Fibroblast of the aortic adventitia (primary cell): ENCODE measurements around the gene GALNT2. TPM values are rescaled to one million over a fixed set of nuclear protein-coding genes. Genes with fewer than 3 reads are reported as not detected.
A peak's percentile ranks its signal among the peaks of the same experiment; 100 is the strongest.

Experiments
- DNase-seq: peaks from one replicate; pipeline ENCODE4 v3.0.0-alpha.2; 2010; ENCODE audit warnings: low read depth
- H3K4me3 ChIP-seq: 2 replicates; pipeline ENCODE4 v1.5.1; 2011; ENCODE audit warnings: low read depth, mild to moderate bottlenecking, control low read depth, low read length, moderate library complexity
- CTCF ChIP-seq: IDR thresholded peaks from 2 replicates; pipeline ENCODE4 v1.5.1; 2011; ENCODE audit warnings: mild to moderate bottlenecking, low read length, control low read depth, inconsistent platforms; ENCODE audit not compliant: insufficient read depth
- total RNA-seq: library from RNA; depleted of rRNA; stranded (reverse); fragments of >200 nt; gene quantifications from 2 replicates; pipeline ENCODE4 v1.2.3, GENCODE V29; 2012; ENCODE audit warnings: low replicate concordance

The GALNT2 gene
- total RNA-seq, 1 donor: 68.1 TPM

DNA sequence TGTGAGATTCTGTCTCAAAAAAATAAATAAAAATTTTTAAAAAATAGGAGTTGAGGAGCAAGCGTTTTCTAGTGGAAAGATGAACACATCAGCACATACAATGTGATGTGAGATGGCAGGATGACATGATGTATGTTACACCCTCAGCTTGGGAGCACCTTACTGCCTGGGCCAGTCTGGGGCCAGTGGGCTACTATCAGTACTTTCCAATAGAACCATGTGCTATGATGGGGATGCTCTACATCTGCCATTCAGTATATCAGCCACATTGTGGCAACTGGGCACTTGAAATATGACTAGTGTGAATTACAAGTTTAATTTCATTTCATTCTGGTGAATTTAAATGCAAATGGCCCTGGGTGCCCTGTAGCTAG, 203.1 kb downstream of the GALNT2 start:
- TF ChIP-seq CTCF: no peak
- no peak for DNase-seq
- no peak overlapping the region for H3K4me3 ChIP-seq

DNA sequence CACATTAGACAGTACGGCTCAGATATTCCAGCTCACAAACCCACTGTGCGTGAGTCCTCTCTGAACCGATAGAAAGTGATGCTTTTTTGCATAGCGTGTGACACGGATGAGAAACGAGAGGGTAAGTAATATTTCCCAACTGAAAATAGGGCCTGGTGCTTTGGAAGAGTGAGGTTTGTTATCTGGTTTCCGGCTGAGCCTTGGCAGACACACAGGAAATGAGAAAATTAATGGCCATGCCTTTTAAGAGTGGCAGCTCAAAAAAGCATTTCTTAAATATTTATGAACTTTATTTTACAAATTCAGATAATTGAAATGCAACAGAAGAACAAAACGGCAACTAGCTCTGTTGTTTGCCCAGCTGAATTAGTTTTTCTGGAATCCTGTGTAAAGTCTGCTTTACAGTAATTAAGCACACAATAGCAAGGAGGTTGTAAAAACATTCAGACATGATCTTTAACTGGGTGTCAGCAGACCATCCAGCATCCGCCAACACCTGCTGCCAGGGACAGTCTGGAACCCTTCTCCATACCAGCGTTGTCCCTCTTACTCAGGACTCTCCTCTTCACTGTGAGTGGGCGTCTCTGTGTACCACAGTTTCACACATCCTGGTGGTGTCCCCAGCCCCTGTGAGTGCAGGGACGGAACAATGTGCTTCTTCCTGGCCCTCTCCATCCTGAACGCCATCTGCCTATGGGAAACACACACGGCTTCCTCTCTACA, 203.7 kb downstream of the GALNT2 start:
- DNase-seq: peak; percentile 78
- H3K4me3 ChIP-seq: no peak overlapping the region

GRCh38 chr1:230271300-230272035, 204.4 kb downstream of the GALNT2 start:
- H3K4me3 ChIP-seq: no peak overlapping the region
- no peak for TF ChIP-seq CTCF
- DNase-seq: no peak

More for the DNA sequence above, 203.7 kb downstream of the GALNT2 start:
- no peak for TF ChIP-seq CTCF

DNA sequence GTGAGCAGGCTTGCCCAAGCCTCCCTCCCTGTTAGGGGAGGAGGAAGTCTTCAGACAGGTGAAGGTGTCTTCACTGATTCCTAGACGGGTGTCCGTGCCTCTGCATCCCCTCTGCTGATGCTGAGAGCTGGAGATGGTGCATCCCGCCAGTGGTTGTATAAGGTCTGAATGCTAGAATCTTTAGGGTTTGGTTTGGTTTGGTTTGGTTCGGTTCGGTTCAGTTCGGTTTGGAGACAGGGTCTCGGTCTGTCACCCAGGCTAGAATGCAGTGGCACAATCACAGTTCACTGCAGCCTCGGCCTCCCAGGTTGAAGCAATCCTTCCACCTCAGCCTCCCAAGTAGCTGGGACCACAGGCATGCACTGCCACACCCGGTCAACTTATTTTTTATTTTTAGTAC, 205.5 kb downstream of the GALNT2 start:
- no peak for DNase-seq
- no peak for TF ChIP-seq CTCF
- no peak overlapping the region for H3K4me3 ChIP-seq

GRCh38 chr1:230273141-230273710, 206.2 kb downstream of the GALNT2 start:
- no peak for DNase-seq
- TF ChIP-seq CTCF: no peak
- no peak overlapping the region for H3K4me3 ChIP-seq

GRCh38 chr1:230274254-230274653, 207.2 kb downstream of the GALNT2 start:
- H3K4me3 ChIP-seq: no peak overlapping the region
- TF ChIP-seq CTCF: no peak
- no peak for DNase-seq
